GM19463 (cell line): ENCODE data around the gene SAT1.
"Not testable (repeated sequence)": the region's sequence is repeated elsewhere in the genome, so short reads cannot be mapped to it uniquely, and the experiment has no call there.

Experiments used
- ATAC-seq: cut with Tn5 transposase; IDR thresholded peaks from one replicate; pipeline ENCODE4 v1.9.1; 2021; ENCODE audit warnings: mild to moderate bottlenecking, moderate library complexity; ENCODE audit not compliant: unreplicated experiment

The SAT1 gene

DNA sequence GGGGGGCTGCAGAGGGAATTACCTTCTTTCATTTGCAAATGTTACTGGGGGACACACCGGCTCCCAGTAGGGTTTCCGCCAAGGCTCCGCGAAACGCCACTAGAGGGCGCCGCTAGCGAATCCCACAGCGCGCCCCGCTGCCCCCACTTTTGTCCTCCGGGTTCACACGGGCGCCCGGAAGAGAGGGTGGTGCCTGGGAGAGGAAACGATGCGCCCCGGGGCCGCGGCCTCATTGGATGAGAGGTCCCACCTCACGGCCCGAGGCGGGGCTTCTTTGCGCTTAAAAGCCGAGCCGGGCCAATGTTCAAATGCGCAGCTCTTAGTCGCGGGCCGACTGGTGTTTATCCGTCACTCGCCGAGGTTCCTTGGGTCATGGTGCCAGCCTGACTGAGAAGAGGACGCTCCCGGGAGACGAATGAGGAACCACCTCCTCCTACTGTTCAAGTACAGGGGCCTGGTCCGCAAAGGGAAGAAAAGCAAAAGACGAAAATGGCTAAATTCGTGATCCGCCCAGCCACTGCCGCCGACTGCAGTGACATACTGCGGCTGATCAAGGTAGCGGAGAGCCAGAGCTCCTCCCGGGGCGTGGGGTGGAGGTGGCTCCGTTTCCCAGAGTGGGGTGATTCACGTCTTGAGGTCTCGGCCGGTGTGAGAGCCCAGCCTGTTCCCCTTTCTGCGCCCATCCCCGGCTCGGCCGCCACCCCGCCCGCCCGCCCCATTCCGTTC, at the start of gene SAT1:
SAT1 (plus strand) TSS at position 311 of the 726 bp plus-strand sequence; CDS start at position 490, 179 bp downstream.
- ATAC-seq, result peak; percentile 69

GRCh38 chrX:23736030-23736429, 46.9 kb upstream of the SAT1 start:
- ATAC-seq, result no peak

DNA sequence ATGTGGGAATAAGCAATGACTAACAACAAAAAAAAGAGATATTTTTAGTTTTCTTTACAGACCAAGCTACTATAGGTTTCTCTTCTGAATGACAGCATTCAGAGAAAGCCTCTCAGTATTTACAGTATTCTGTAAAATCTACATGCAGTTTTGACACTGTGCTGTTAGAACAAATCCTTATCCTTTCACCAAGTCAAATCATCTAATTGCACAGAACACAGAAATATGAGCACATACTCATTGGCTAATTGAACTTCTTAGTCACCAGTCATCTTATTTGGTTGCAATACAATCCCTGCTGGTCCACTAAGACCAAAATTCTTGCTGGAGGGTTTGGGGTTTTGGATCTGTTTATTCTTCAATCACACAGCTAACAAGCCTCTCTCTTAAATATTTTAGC, 45.6 kb upstream of the SAT1 start:
- ATAC-seq, result no peak

GRCh38 chrX:23742174-23742696, 40.7 kb upstream of the SAT1 start:
- peak; percentile 4 for ATAC-seq

- peak; percentile 91 for ATAC-seq
Observed at GRCh38 chrX:23742697-23743622, 40.0 kb upstream of the SAT1 start, which contains the start of gene ACOT9. Gene ACOT9, minus strand, starts transcription at chrX:23743276. Its CDS starts 132 bp downstream, at chrX:23743144.

- ATAC-seq, result not testable (repeated sequence)
Observed at GRCh38 chrX:23743623-23743971, 39.4 kb upstream of the SAT1 start.

DNA sequence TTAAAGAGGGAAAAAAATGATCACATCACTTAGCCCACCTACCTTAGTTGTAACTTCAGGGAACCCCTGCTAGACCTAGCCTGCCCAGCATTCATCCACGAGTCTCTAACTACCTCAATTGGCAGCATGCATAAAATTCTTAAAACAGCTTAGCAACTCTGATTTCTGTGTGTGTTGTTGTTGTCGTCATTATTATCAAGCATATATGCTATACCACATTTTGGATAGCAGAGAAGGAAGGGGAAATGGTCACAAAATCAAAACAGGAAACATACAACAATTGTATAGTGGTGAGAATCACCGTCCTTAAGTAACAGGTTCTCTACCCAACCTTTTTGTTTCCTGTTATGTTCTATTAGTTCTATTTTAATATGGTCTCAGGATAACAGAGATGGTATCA, 37.2 kb upstream of the SAT1 start:
- ATAC-seq, result no peak

GRCh38 chrX:23749129-23749528, 33.8 kb upstream of the SAT1 start:
- no peak for ATAC-seq

DNA sequence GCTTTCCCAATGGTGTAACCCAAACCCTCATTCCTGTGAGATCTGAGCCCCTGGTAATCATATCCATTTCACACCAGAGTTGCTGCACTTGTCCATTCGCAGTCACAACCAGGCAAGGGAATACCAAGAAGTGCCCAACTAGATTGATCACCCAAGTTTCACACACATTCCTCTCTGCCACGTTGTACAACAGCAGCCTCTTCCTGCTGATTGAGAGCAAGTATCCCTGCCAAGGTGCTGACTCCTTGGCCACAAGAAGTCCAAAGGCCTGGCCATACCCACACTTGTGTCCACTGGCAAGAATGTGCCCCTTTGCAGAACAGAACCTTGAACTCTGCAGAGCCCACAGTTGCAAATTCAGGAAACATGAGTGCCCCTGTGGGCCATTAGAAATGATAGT, 33.4 kb upstream of the SAT1 start:
- no peak for ATAC-seq

- ATAC-seq, result no peak
Observed at GRCh38 chrX:23752740-23753415, 30.1 kb upstream of the SAT1 start.

GRCh38 chrX:23754664-23755063, 28.3 kb upstream of the SAT1 start:
- ATAC-seq, result no peak

DNA sequence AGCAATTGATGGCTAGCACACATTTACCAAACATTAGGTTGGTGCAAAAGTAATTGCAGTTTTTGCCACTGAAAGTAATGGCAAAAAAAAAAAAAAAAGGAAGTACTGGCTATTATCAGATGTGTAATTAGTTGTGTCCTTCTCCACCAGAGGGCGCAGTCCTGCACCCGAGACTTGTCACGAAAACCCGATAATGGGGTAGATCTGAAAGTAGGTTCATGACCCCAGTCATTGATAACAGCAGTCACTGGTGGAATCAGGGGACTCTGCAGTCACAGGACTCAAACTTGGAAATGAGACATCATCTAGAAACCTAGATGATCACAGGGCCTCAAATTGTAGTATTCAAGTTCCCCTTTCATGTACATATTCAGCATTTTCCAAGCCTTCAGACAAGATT, 26.8 kb upstream of the SAT1 start:
- peak; percentile 82 for ATAC-seq

DNA sequence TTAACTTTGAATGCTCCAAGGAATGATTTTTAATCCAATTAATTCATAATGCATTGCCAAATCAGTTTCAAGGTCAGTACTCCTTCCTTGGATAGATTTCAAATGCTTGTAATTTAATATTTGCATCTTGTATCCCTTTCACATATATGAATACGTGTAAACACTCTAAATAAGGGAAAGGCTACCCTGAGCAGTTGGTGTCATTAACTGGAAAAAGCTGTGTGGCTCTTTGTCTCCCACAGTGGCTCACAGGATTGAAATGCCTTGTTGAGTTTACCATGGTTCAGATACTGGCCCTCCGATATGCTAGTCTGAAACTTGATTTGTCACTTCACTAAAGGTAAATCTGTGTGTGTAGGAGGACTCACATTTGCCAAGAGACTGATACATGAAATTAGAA, 23.2 kb upstream of the SAT1 start:
- no peak for ATAC-seq

DNA sequence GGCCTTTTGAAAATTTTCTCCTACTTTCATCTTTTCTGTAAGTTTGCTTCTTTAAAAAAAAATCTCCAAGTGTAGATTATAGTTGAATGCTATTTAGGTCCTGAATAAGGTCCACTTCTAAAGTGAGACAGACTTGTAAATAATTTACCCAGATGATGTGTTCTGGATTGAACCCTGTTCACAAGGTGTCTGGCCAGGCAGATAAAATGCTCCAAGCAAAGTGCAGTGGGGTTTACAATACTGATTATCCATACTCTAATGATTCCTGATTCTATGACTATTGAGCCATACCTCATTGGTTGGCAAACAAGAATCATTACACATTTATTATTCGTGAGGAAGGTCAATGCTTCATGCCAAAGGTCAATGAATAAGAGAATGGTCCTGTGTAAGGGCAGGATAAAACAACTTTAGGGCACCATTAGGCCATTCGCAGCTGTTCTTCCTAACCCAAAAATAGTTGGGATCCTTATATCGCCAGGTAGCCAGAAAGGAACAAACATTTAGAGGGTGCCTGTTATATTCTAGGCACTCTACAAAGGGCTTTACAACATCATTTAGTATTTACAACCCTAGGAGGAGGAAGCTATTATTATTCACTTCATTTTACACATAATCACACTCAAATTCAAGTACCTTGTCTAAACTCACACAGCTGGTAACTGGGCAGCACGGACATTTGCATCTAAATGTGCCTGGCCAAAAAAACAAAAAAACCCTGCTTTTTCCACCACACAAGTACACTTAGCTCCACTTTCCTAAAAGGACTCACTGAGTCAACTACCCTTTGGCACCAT, 18.6 kb upstream of the SAT1 start:
- no peak for ATAC-seq

- ATAC-seq, result no peak
Observed at GRCh38 chrX:23765449-23765848, 17.5 kb upstream of the SAT1 start.

- no peak for ATAC-seq
Observed at GRCh38 chrX:23765868-23766267, 17.1 kb upstream of the SAT1 start.

GRCh38 chrX:23766650-23767551, 16.1 kb upstream of the SAT1 start:
- no peak for ATAC-seq

GRCh38 chrX:23770142-23770541, 12.8 kb upstream of the SAT1 start:
- ATAC-seq, result no peak

DNA sequence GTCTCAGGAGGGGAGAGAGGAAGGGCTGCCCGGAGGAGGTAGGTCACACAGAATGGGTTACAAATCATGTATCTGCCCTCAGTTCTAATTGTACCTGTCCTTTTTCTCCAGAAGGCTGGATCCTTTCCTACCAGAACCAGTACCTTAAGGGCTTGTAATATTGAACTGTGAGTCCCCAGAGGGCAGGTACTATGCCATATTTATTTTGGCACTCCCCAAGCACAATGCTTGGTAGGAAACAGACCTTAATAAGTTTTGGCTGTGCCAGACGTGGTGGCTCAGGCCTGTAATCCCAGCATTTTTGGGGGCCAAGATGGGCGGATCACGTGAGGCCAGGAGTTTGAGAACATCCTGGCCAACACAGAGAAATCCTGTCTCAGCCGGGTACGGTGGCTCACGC, 11.9 kb upstream of the SAT1 start:
- not testable (repeated sequence) for ATAC-seq
